AG04449 (cell line): ENCODE results near the gene SEMA3F.
A peak's percentile ranks its signal among the peaks of the same experiment; 100 is the strongest.

Experiments
- CTCF ChIA-PET: fragments of 350-600 bp; formaldehyde crosslinking; extraction: SDS; loops from one replicate; lab custom pipeline; 2021; ENCODE audit warnings: antibody characterized with exemption; lab: Yijun Ruan, JAX
- POLR2A ChIA-PET: fragments of 400-600, 350-600 bp; formaldehyde crosslinking; extraction: SDS; loops from one replicate; lab custom pipeline; 2020; ENCODE audit warnings: antibody characterized with exemption, inconsistent platforms; lab: Yijun Ruan, JAX
- DNase-seq: peaks from one replicate; pipeline ENCODE4 v3.0.0-alpha.2; 2010; ENCODE audit warnings: low read depth, low spot score
- H3K4me3 ChIP-seq: 2 replicates; pipeline ENCODE4 v1.5.1; 2011; ENCODE audit warnings: low read depth, mild to moderate bottlenecking, control low read depth, low read length
- CTCF ChIP-seq: IDR thresholded peaks from one replicate; pipeline ENCODE4 v1.5.1; 2011; ENCODE audit warnings: mild to moderate bottlenecking, moderate library complexity, low read length, control low read depth, inconsistent platforms; ENCODE audit not compliant: insufficient read depth; ENCODE audit errors: missing control alignments

The SEMA3F gene

DNA sequence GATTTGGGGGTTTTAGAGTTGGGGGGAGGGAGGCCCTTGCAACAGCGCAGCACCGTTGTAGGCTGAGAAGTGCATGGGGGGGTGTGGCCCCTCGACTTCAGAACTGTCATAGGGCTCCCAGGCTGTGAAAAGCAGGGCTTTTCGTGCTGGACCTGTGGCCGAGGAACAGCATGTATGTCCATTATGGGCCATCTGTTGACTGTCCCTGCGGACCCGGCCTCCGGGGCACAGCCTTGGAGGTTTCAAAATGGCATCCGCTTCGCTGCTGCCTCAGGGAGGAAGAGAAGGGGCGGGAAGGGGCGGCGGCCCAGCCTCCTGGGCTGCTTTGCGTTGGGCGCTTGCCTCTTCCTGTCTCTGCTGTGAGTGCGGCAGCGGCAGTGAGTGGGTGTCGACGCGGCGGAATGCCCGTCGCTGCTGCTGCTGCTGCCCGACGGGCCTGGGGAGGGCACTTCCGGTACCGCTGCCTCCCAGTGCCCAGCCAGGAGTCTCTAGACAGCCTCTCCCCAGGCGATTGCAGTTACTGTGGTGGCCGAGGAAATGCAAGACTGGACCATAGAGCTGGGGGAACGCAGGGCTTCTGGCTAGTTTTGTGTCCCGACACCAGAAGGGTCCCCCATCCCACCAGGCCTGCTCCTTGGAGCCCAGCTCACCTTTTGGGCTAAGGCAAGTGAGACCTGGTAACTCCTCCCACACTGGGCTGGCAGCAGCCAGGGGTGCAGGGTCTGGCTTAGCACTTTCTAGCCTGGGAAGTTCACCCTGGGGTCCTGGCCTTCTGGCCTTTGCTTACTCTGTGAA, 82.8 kb downstream of the SEMA3F start:
- H3K4me3 ChIP-seq, result peak overlapping the region; percentile 83

GRCh38 chr3:50238549-50239026, 83.5 kb downstream of the SEMA3F start:
- ChIA-PET POLR2A (interaction anchor here (0.6 to 1.6 kb wide), 4 partner anchors 8 to 22 kb away, joined by 3 to 7 read pairs (median 4); no protein-coding TSS in a partner anchor), CTCF (interaction anchor here (1.9 to 47.4 kb wide), 4 partner anchors 11 to 47 kb away, joined by 6 to 1609 read pairs (median 20); partner anchors contain the start of genes GNAT1, LSMEM2 and SEMA3B)
- DNase-seq, result no peak
- no peak for TF ChIP-seq CTCF
- H3K4me3 ChIP-seq, result peak overlapping the region; percentile 83

More for the DNA sequence above, 82.8 kb downstream of the SEMA3F start:
- no peak for DNase-seq
- no peak for TF ChIP-seq CTCF
- ChIA-PET POLR2A (interaction anchor here (0.6 to 1.6 kb wide), 4 partner anchors 9 to 21 kb away, joined by 3 to 7 read pairs (median 4); no protein-coding TSS in a partner anchor), CTCF (interaction anchor here (1.9 to 47.4 kb wide), 4 partner anchors 10 to 46 kb away, joined by 6 to 1609 read pairs (median 20); partner anchors contain the start of genes GNAT1, LSMEM2 and SEMA3B)
